HPDE6-E6E7 (cell line): ENCODE measurements around the gene HABP2.

ENCODE experiments used
- DNase-seq: peaks from one replicate; pipeline ENCODE4 v3.0.0; 2011; ENCODE audit warnings: missing footprints; ENCODE audit errors: extremely low spot score

Gene HABP2

GRCh38 chr10:113604572-113604971, 51.7 kb downstream of the HABP2 start:
- DNase-seq: no peak

GRCh38 chr10:113605268-113605978, 52.6 kb downstream of the HABP2 start:
- DNase-seq: no peak

GRCh38 chr10:113609704-113610108, 56.9 kb downstream of the HABP2 start:
- no peak for DNase-seq

GRCh38 chr10:113610631-113611601, 58.1 kb downstream of the HABP2 start:
- no peak for DNase-seq

- DNase-seq: no peak
These were observed 59.3 kb downstream of the HABP2 start for GRCh38 chr10:113612154-113612553.

- no peak for DNase-seq
These were observed 60.6 kb downstream of the HABP2 start for GRCh38 chr10:113613427-113613826.

- no peak for DNase-seq
These were observed 61.3 kb downstream of the HABP2 start for GRCh38 chr10:113613977-113614690.

GRCh38 chr10:113616244-113617074, 63.6 kb downstream of the HABP2 start:
- DNase-seq: no peak

- no peak for DNase-seq
These were observed 64.2 kb downstream of the HABP2 start for GRCh38 chr10:113617086-113617485.

- no peak for DNase-seq
These were observed 65.5 kb downstream of the HABP2 start for GRCh38 chr10:113618338-113618737.

- no peak for DNase-seq
These were observed 66.5 kb downstream of the HABP2 start for GRCh38 chr10:113619401-113619800.

- DNase-seq: no peak
These were observed 67.7 kb downstream of the HABP2 start for GRCh38 chr10:113620511-113620910.

GRCh38 chr10:113620936-113621335, 68.1 kb downstream of the HABP2 start:
- no peak for DNase-seq

- no peak for DNase-seq
These were observed 68.9 kb downstream of the HABP2 start for GRCh38 chr10:113621799-113622198.

GRCh38 chr10:113622831-113623230, 70.0 kb downstream of the HABP2 start:
- DNase-seq: no peak

GRCh38 chr10:113625461-113626186, 72.8 kb downstream of the HABP2 start:
- DNase-seq: no peak

- DNase-seq: no peak
These were observed 74.0 kb downstream of the HABP2 start for GRCh38 chr10:113626809-113627355.

- DNase-seq: no peak
These were observed 75.0 kb downstream of the HABP2 start for GRCh38 chr10:113627836-113628235.

- DNase-seq: no peak
These were observed 75.8 kb downstream of the HABP2 start for GRCh38 chr10:113628607-113629153.

- DNase-seq: no peak
These were observed 78.2 kb downstream of the HABP2 start for GRCh38 chr10:113630929-113631533.
